H1 (cell line): Measurements from ENCODE around the gene NR4A1. TPM values are rescaled to one million over a fixed set of nuclear protein-coding genes. Genes with fewer than 3 reads are reported as not detected.

ENCODE experiments used
- CTCF ChIA-PET: fragments of 300-600 bp; sonication (Branson Sonifier 250); formaldehyde crosslinking; loops from one replicate; lab custom pipeline; 2021; ENCODE audit not compliant: partially characterized antibody; lab: Charles Lee
- POLR2A ChIA-PET: fragments of 300-600 bp; sonication (Branson Sonifier 250); formaldehyde crosslinking; loops from one replicate; lab custom pipeline; 2021; ENCODE audit warnings: inconsistent platforms; ENCODE audit not compliant: partially characterized antibody; lab: Charles Lee
- DNase-seq, 2 experiments: peaks; one replicate each; pipeline versions ENCODE4 v3.0.0 to v3.0.0-alpha.2; 2010 to 2022; ENCODE audit warnings: low spot score in 2 of 2, low read depth in 1 of 2, mixed read lengths in 1 of 2
- FAIRE-seq: peaks from 2 replicates; lab custom pipeline; 2011; peaks lifted over from hg19 to GRCh38; lab: Jason Lieb, UNC
- H2AFZ ChIP-seq: 2 replicates; pipeline ENCODE4 v1.8.1; 2012; ENCODE audit warnings: low read length, inconsistent platforms
- H2AK5ac ChIP-seq: 2 replicates; pipeline ENCODE4 v1.6.1; 2013; ENCODE audit warnings: low read depth, low read length
- H2BK120ac ChIP-seq: replicated peaks from 2 replicates; pipeline ENCODE3; 2013; ENCODE audit warnings: low read depth, low read length, inconsistent platforms
- H2BK12ac ChIP-seq: 2 replicates; pipeline ENCODE4 v1.6.1; 2013; ENCODE audit warnings: low read depth, low read length
- H2BK15ac ChIP-seq: 2 replicates; pipeline ENCODE4 v1.6.1; 2013; ENCODE audit warnings: low read length
- H2BK20ac ChIP-seq: 2 replicates; pipeline ENCODE4 v1.6.1; 2013; ENCODE audit warnings: low read length
- H2BK5ac ChIP-seq: 2 replicates; pipeline ENCODE4 v1.6.1; 2013; ENCODE audit warnings: low read depth, low read length
- H3K14ac ChIP-seq: 2 replicates; pipeline ENCODE4 v1.6.1; 2013; ENCODE audit warnings: inconsistent platforms; ENCODE audit not compliant: insufficient read length
- H3K18ac ChIP-seq: 2 replicates; pipeline ENCODE4 v1.6.1; 2013; ENCODE audit warnings: low read length; ENCODE audit errors: extremely low read depth
- H3K23ac ChIP-seq: 2 replicates; pipeline ENCODE4 v1.6.1; 2013; ENCODE audit warnings: inconsistent platforms; ENCODE audit not compliant: insufficient read length
- H3K23me2 ChIP-seq: 2 replicates; pipeline ENCODE4 v1.6.1; 2013; ENCODE audit warnings: low read depth, low read length
- H3K27ac ChIP-seq: 2 replicates; pipeline ENCODE4 v1.6.1; 2011; ENCODE audit warnings: low read depth, low read length, inconsistent platforms
- H3K27me3 ChIP-seq, 4 experiments: replicated peaks in 1 of 4; 1 replicate in 1 of 4; 2 replicates in 3 of 4; pipeline versions ENCODE4 v1.6.1 to v1.8.1; 2011 to 2013; ENCODE audit warnings: low read length in 3 of 4, mild to moderate bottlenecking in 3 of 4, inconsistent platforms in 2 of 4, mixed read lengths in 2 of 4, moderate library complexity in 1 of 4; ENCODE audit not compliant: control insufficient read depth in 3 of 4, insufficient read depth in 3 of 4; ENCODE audit errors: extremely low read depth in 1 of 4
- H3K36me3 ChIP-seq, 4 experiments: 2 replicates each; pipeline versions ENCODE4 v1.6.1 to v1.8.1; 2011 to 2013; ENCODE audit warnings: mild to moderate bottlenecking in 4 of 4, low read length in 3 of 4, moderate library complexity in 2 of 4, control low read depth in 1 of 4, inconsistent platforms in 1 of 4; ENCODE audit not compliant: insufficient read depth in 4 of 4, control insufficient read depth in 2 of 4
- H3K4ac ChIP-seq: replicated peaks from 2 replicates; pipeline ENCODE3; 2013; ENCODE audit warnings: low read length, low read depth, mixed read lengths, inconsistent platforms; ENCODE audit not compliant: insufficient read length
- H3K4me1 ChIP-seq, 4 experiments: replicated peaks in 1 of 4; 1 replicate in 1 of 4; 2 replicates in 3 of 4; pipeline versions ENCODE4 v1.6.1 to v1.8.1; 2011 to 2013; ENCODE audit warnings: low read length in 3 of 4, inconsistent platforms in 2 of 4, mixed read lengths in 1 of 4; ENCODE audit not compliant: insufficient read depth in 4 of 4, control insufficient read depth in 3 of 4
- H3K4me2 ChIP-seq, 2 experiments: 2 replicates each; pipeline versions ENCODE4 v1.6.1 to v1.8.1; 2011 to 2013; ENCODE audit warnings: low read depth in 2 of 2, low read length in 2 of 2, control low read depth in 1 of 2, inconsistent platforms in 1 of 2, mild to moderate bottlenecking in 1 of 2; ENCODE audit not compliant: insufficient read depth in 1 of 2
- H3K4me3 ChIP-seq, 4 experiments: fragments of 200-600, 300-600 bp in 1 of 4; sonication (generic), shearing (Covaris generic), sonication (Bioruptor Twin) in 1 of 4; 2 replicates each; pipeline versions ENCODE4 v1.5.1 to v1.8.1; 2011 to 2016; ENCODE audit warnings: low read length in 4 of 4, low read depth in 3 of 4, control low read depth in 2 of 4, inconsistent platforms in 2 of 4, mild to moderate bottlenecking in 2 of 4, mixed read lengths in 1 of 4, moderate library complexity in 1 of 4; ENCODE audit not compliant: insufficient read depth in 2 of 4; ENCODE audit errors: extremely low read depth in 1 of 4
- H3K56ac ChIP-seq: replicated peaks from 2 replicates; pipeline ENCODE3; 2013; ENCODE audit warnings: low read depth, mild to moderate bottlenecking, mixed read lengths, low read length, inconsistent platforms; ENCODE audit not compliant: insufficient read length
- H3K79me1 ChIP-seq: 2 replicates; pipeline ENCODE4 v1.6.1; 2013; ENCODE audit warnings: low read depth, low read length, control low read depth
- H3K79me2 ChIP-seq, 2 experiments: 2 replicates each; pipeline versions ENCODE4 v1.6.1 to v1.8.1; 2012 to 2013; ENCODE audit warnings: low read length in 2 of 2, mild to moderate bottlenecking in 2 of 2, inconsistent platforms in 1 of 2; ENCODE audit not compliant: insufficient read depth in 2 of 2, control insufficient read depth in 1 of 2
- H3K9ac ChIP-seq, 4 experiments: replicated peaks in 1 of 4; 1 replicate in 1 of 4; 2 replicates in 3 of 4; pipeline versions ENCODE4 v1.6.1 to v1.8.1; 2011 to 2013; ENCODE audit warnings: low read depth in 3 of 4, low read length in 3 of 4, control low read depth in 2 of 4, mild to moderate bottlenecking in 2 of 4, moderate library complexity in 2 of 4, inconsistent platforms in 1 of 4; ENCODE audit errors: extremely low read depth in 1 of 4
- H3K9me3 ChIP-seq, 2 experiments: 2 replicates each; pipeline versions ENCODE4 v1.6.1 to v1.8.1; 2012 to 2013; ENCODE audit warnings: mild to moderate bottlenecking in 2 of 2, moderate library complexity in 2 of 2, control low read depth in 1 of 2, inconsistent platforms in 1 of 2, low read depth in 1 of 2, low read length in 1 of 2, mixed read lengths in 1 of 2; ENCODE audit not compliant: insufficient read depth in 2 of 2
- H4K20me1 ChIP-seq, 2 experiments: replicated peaks in 1 of 2; 2 replicates each; pipeline versions ENCODE3 to v1.8.1; 2011 to 2013; ENCODE audit warnings: inconsistent platforms in 2 of 2, low read length in 2 of 2, mild to moderate bottlenecking in 1 of 2; ENCODE audit not compliant: insufficient read depth in 2 of 2, control insufficient read depth in 1 of 2
- H4K5ac ChIP-seq: 2 replicates; pipeline ENCODE4 v1.6.1; 2013; ENCODE audit warnings: low read length, low read depth, mixed read lengths, inconsistent platforms; ENCODE audit not compliant: insufficient read length
- H4K8ac ChIP-seq: 2 replicates; pipeline ENCODE4 v1.8.0; 2013; ENCODE audit warnings: mild to moderate bottlenecking, moderate library complexity, low read length, inconsistent platforms; ENCODE audit not compliant: insufficient read depth; ENCODE audit errors: extremely low read depth
- H4K91ac ChIP-seq: replicated peaks from 2 replicates; pipeline ENCODE3; 2013; ENCODE audit warnings: low read length, mixed read lengths, inconsistent platforms; ENCODE audit not compliant: insufficient read length
- CHD1 ChIP-seq: IDR thresholded peaks from 2 replicates; pipeline ENCODE4 v1.6.1; 2012; ENCODE audit warnings: low read depth, low read length, improper control_type of control experiment
- CHD2 ChIP-seq: IDR thresholded peaks from 2 replicates; pipeline ENCODE4 v1.6.1; 2012; ENCODE audit warnings: low read length, improper control_type of control experiment
- JUN ChIP-seq: IDR thresholded peaks from 2 replicates; pipeline ENCODE4 v1.6.1; 2011; ENCODE audit warnings: low read depth, mild to moderate bottlenecking, improper control_type of control experiment, low read length
- JUND ChIP-seq: IDR thresholded peaks from 2 replicates; pipeline ENCODE4 v1.6.1; 2011; ENCODE audit warnings: mild to moderate bottlenecking, improper control_type of control experiment, low read length
- SIX5 ChIP-seq: IDR thresholded peaks from 2 replicates; pipeline ENCODE4 v1.6.1; 2011; ENCODE audit warnings: mild to moderate bottlenecking, low read depth, low read length
- SP1 ChIP-seq: IDR thresholded peaks from 2 replicates; pipeline ENCODE4 v1.6.1; 2011; ENCODE audit warnings: low read depth, low read length
- TAF1 ChIP-seq: IDR thresholded peaks from 2 replicates; pipeline ENCODE4 v1.6.1; 2011; ENCODE audit warnings: mild to moderate bottlenecking, low read depth, low read length
- ZNF274 ChIP-seq: IDR thresholded peaks from 2 replicates; pipeline ENCODE4 v1.7.0; 2012; ENCODE audit warnings: low read length, borderline replicate concordance; ENCODE audit errors: extremely low read depth
- WGBS, 2 experiments: shearing (Covaris generic) in 1 of 2; methylation state at CpG; one replicate each; pipeline versions ENCODE4 v1.1.6 to v1.1.7; 2013 to 2015; ENCODE audit warnings: low lambda C conversion rate in 2 of 2, mixed read lengths in 2 of 2, inconsistent platforms in 1 of 2, low coverage in 1 of 2, missing lambda C conversion rate in 1 of 2; ENCODE audit not compliant: insufficient replicate concordance in 2 of 2, insufficient coverage in 1 of 2, insufficient read length in 1 of 2; ENCODE audit errors: extremely low coverage in 1 of 2, missing lambda C conversion rate in 1 of 2; 5-methylcytosine and 5-hydroxymethylcytosine counted together
- polyA plus RNA-seq, 7 experiments: library from polyadenylated mRNA; depleted of rRNA in 3 of 7; stranded (reverse) in 5 of 7; unstranded in 2 of 7; fragments of >200 nt in 5 of 7; fragments of 200-250 nt in 2 of 7; gene quantifications; 1 replicate in 5 of 7; 2 replicates in 1 of 7; 4 replicates in 1 of 7; pipeline versions ENCODE4 v1.2.1 to v1.2.3, GENCODE V29; 2011 to 2013; ENCODE audit warnings: missing spikeins in 2 of 7, mixed read lengths in 2 of 7
- total RNA-seq: library from RNA; stranded (reverse); fragmentation: NEBNext Ultra II Directional; extraction: Animal tissue kit (Norgen Biotek cat#: 25700); gene quantifications from 2 replicates; pipeline ENCODE4 v1.2.1, GENCODE V29; 2021

NR4A1 gene
- total and polyA plus RNA-seq, 2 of the 8 experiments (the other 6 are each of a cell fraction or from before 2014, with no cell fraction given) = 18.7 to 23.3 TPM

DNA sequence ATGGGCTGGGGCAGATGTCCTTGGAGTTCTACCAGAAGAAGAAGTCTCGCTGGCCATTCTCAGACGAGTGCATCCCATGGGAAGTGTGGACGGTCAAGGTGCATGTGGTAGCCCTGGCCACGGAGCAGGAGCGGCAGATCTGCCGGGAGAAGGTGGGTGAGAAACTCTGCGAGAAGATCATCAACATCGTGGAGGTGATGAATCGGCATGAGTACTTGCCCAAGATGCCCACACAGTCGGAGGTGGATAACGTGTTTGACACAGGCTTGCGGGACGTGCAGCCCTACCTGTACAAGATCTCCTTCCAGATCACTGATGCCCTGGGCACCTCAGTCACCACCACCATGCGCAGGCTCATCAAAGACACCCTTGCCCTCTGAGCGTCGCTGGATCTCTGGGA is 25.6 kb downstream of the NR4A1 start:
- WGBS, 2 experiments = 95% methylated on average over 16 of the region's 16 CpGs; no CpG with 5 or more reads in 1 of the 2 experiments
- peaks cover 0 to 22% of the 10 kb centered on the region in 2 experiments; a peak in 2 of 4 replicates for H3K79me2 ChIP-seq
- CTCF ChIA-PET = interaction anchor here (1.2 to 34.1 kb wide), 3 partner anchors 43 to 83 kb away, joined by 3 to 1022 read pairs (median 7); no protein-coding TSS in a partner anchor

More for the DNA sequence above, 25.6 kb downstream of the NR4A1 start:
- DNase-seq = no peak
- TF ChIP-seq JUND = no peak
- no peak for TF ChIP-seq TAF1
- no peak for TF ChIP-seq JUN
- no peak for TF ChIP-seq CHD1
- no peak for TF ChIP-seq CHD2
- no peak for TF ChIP-seq SP1
- no peak for TF ChIP-seq ZNF274
- no peak for TF ChIP-seq SIX5
- H4K91ac ChIP-seq = no peak overlapping the region
- H3K4me1 ChIP-seq = peaks cover 1 to 23% (median 9%) of the 10 kb centered on the region in 4 experiments; a peak in 6 of 7 replicates
- H3K23ac ChIP-seq = no peak overlapping the region
- peaks cover 8% of the 10 kb centered on the region; the same call in 1 of the 2 replicates for H3K23me2 ChIP-seq
- POLR2A ChIA-PET = no interaction called here
- H3K4me2 ChIP-seq = no peak overlapping the region
- peaks cover 11 to 38% (median 20%) of the 10 kb centered on the region in 4 experiments for H3K36me3 ChIP-seq
- peaks cover 11% of the 10 kb centered on the region for H3K79me1 ChIP-seq
- no peak overlapping the region; the same call in 1 of the 2 replicates for H2BK5ac ChIP-seq
- peaks cover 0 to 14% (median 1%) of the 10 kb centered on the region in 4 experiments; a peak in 5 of 7 replicates for H3K27me3 ChIP-seq
- H3K9ac ChIP-seq = no peak overlapping the region
- no peak overlapping the region for H3K4me3 ChIP-seq
- H4K5ac ChIP-seq = no peak overlapping the region
- H2AFZ ChIP-seq = no peak overlapping the region
- H3K14ac ChIP-seq = no peak overlapping the region
- H2BK15ac ChIP-seq = no peak overlapping the region
- no peak overlapping the region for H2BK120ac ChIP-seq
- no peak overlapping the region for H2AK5ac ChIP-seq
- H4K20me1 ChIP-seq = peaks cover 3 to 30% of the 10 kb centered on the region in 2 experiments
- FAIRE-seq = no peak
- no peak overlapping the region for H3K56ac ChIP-seq
- no peak overlapping the region for H2BK20ac ChIP-seq
- no peak overlapping the region for H4K8ac ChIP-seq
- H3K27ac ChIP-seq = no peak overlapping the region
- H2BK12ac ChIP-seq = no peak overlapping the region
- no peaks in the 10 kb centered on the region for H3K9me3 ChIP-seq
- H3K4ac ChIP-seq = no peak overlapping the region
- no peak overlapping the region for H3K18ac ChIP-seq
